H9 (cell line): ENCODE measurements around the gene MTMR6. TPM values are rescaled to one million over a fixed set of nuclear protein-coding genes. Genes with fewer than 3 reads are reported as not detected.

Experiments used
- DNase-seq: peaks from one replicate; pipeline ENCODE4 v3.0.0-alpha.2; 2017
- H2AFZ ChIP-seq: one replicate; pipeline ENCODE4 v1.6.1; 2013; ENCODE audit warnings: mild to moderate bottlenecking, low read length, control low read depth, moderate library complexity
- H2AK5ac ChIP-seq: 2 replicates; pipeline ENCODE4 v1.6.1; 2013; ENCODE audit warnings: low read length, control low read depth, mixed read lengths; ENCODE audit not compliant: insufficient read length
- H2BK120ac ChIP-seq: one replicate; pipeline ENCODE4 v1.6.1; 2013; ENCODE audit warnings: low read depth, mild to moderate bottlenecking, low read length, control low read depth, inconsistent platforms; ENCODE audit not compliant: poor library complexity, severe bottlenecking
- H2BK12ac ChIP-seq: 2 replicates; pipeline ENCODE4 v1.6.1; 2013; ENCODE audit warnings: low read length, control low read depth, mixed read lengths, low read depth; ENCODE audit not compliant: insufficient read length
- H2BK15ac ChIP-seq: 2 replicates; pipeline ENCODE4 v1.6.1; 2013; ENCODE audit warnings: low read depth, low read length, control low read depth
- H2BK20ac ChIP-seq: one replicate; pipeline ENCODE4 v1.6.1; 2013; ENCODE audit warnings: low read depth, mild to moderate bottlenecking, low read length, control low read depth, inconsistent platforms; ENCODE audit not compliant: poor library complexity, severe bottlenecking
- H2BK5ac ChIP-seq: 2 replicates; pipeline ENCODE4 v1.6.1; 2013; ENCODE audit warnings: low read length, control low read depth, mixed read lengths; ENCODE audit not compliant: insufficient read length
- H3K14ac ChIP-seq: 2 replicates; pipeline ENCODE4 v1.6.1; 2013; ENCODE audit warnings: low read length, control low read depth; ENCODE audit not compliant: insufficient read depth
- H3K18ac ChIP-seq: 2 replicates; pipeline ENCODE4 v1.6.1; 2013; ENCODE audit warnings: low read depth, mild to moderate bottlenecking, mixed read lengths, low read length, control low read depth; ENCODE audit not compliant: insufficient read length
- H3K23ac ChIP-seq: 2 replicates; pipeline ENCODE4 v1.6.1; 2013; ENCODE audit warnings: low read length, control low read depth, mixed read lengths, low read depth; ENCODE audit not compliant: insufficient read length
- H3K23me2 ChIP-seq: 2 replicates; pipeline ENCODE4 v1.6.1; 2013; ENCODE audit warnings: low read depth, mild to moderate bottlenecking, mixed read lengths, low read length, control low read depth; ENCODE audit not compliant: insufficient read length, poor library complexity, severe bottlenecking
- H3K27ac ChIP-seq: 2 replicates; pipeline ENCODE4 v1.5.1; 2013; ENCODE audit warnings: low read length, control low read depth, mixed read lengths, low read depth; ENCODE audit not compliant: insufficient read length
- H3K27me3 ChIP-seq: 2 replicates; pipeline ENCODE4 v1.6.1; 2013; ENCODE audit warnings: low read length, control low read depth, inconsistent platforms; ENCODE audit not compliant: insufficient read depth
- H3K4ac ChIP-seq: 2 replicates; pipeline ENCODE4 v1.6.1; 2013; ENCODE audit warnings: low read depth, mild to moderate bottlenecking, control low read depth, inconsistent platforms, low read length, moderate library complexity
- H3K4me1 ChIP-seq: 2 replicates; pipeline ENCODE4 v1.6.1; 2013; ENCODE audit warnings: low read length, control low read depth, inconsistent platforms; ENCODE audit not compliant: insufficient read depth
- H3K4me2 ChIP-seq: 2 replicates; pipeline ENCODE4 v1.6.1; 2013; ENCODE audit warnings: low read length, control low read depth, mixed read lengths; ENCODE audit not compliant: insufficient read length, insufficient read depth
- H3K56ac ChIP-seq: 2 replicates; pipeline ENCODE4 v1.6.1; 2013; ENCODE audit warnings: low read depth, mild to moderate bottlenecking, mixed read lengths, low read length, control low read depth; ENCODE audit not compliant: insufficient read length
- H3K79me1 ChIP-seq: 2 replicates; pipeline ENCODE4 v1.6.1; 2013; ENCODE audit warnings: low read depth, mild to moderate bottlenecking, moderate library complexity, low read length, control low read depth, inconsistent platforms; ENCODE audit not compliant: insufficient read depth, poor library complexity, severe bottlenecking
- H3K79me2 ChIP-seq: 2 replicates; pipeline ENCODE4 v1.6.1; 2013; ENCODE audit warnings: low read length, control low read depth, inconsistent platforms; ENCODE audit not compliant: insufficient read depth
- H3K9ac ChIP-seq: 2 replicates; pipeline ENCODE4 v1.6.1; 2013; ENCODE audit warnings: low read length, control low read depth, mixed read lengths; ENCODE audit not compliant: insufficient read length; ENCODE audit errors: extremely low read depth
- H3K9me3 ChIP-seq: one replicate; pipeline ENCODE4 v1.6.1; 2013; ENCODE audit warnings: low read depth, low read length, inconsistent platforms; ENCODE audit not compliant: control insufficient read depth
- H3T11ph ChIP-seq: one replicate; pipeline ENCODE4 v1.6.1; 2013; ENCODE audit warnings: mild to moderate bottlenecking, low read length, control low read depth, inconsistent platforms
- H4K20me1 ChIP-seq: one replicate; pipeline ENCODE4 v1.6.1; 2013; ENCODE audit not compliant: control insufficient read depth, insufficient read length, insufficient read depth
- H4K5ac ChIP-seq: 2 replicates; pipeline ENCODE4 v1.6.1; 2013; ENCODE audit warnings: low read depth, mild to moderate bottlenecking, mixed read lengths, low read length, control low read depth; ENCODE audit not compliant: insufficient read length
- H4K8ac ChIP-seq: replicated peaks from 2 replicates; pipeline ENCODE4 v1.6.1; 2013; ENCODE audit warnings: low read length, control low read depth, mixed read lengths, low read depth; ENCODE audit not compliant: insufficient read length
- H4K91ac ChIP-seq: 2 replicates; pipeline ENCODE4 v1.6.1; 2013; ENCODE audit warnings: low read depth, mild to moderate bottlenecking, moderate library complexity, mixed read lengths, low read length, control low read depth; ENCODE audit not compliant: insufficient read length
- H3K27ac Mint-ChIP-seq, 3 experiments: 2 replicates in 2 of 3; 3 replicates in 1 of 3; pipeline ENCODE4 v1.8.0; 2020 to 2021; ENCODE audit warnings: mixed read lengths in 3 of 3, mild to moderate bottlenecking in 1 of 3, moderate library complexity in 1 of 3
- H3K27me3 Mint-ChIP-seq: 2 replicates; pipeline ENCODE4 v1.8.0; 2021; ENCODE audit warnings: low read depth, mild to moderate bottlenecking, moderate library complexity, mixed read lengths
- H3K36me3 Mint-ChIP-seq, 3 experiments: 2 replicates in 2 of 3; 3 replicates in 1 of 3; pipeline ENCODE4 v1.8.0; 2020 to 2021; ENCODE audit warnings: low read depth in 3 of 3, mixed read lengths in 3 of 3; ENCODE audit not compliant: insufficient read depth in 1 of 3
- H3K4me1 Mint-ChIP-seq, 2 experiments: 2 replicates each; pipeline ENCODE4 v1.8.0; 2020; ENCODE audit warnings: mixed read lengths in 2 of 2
- H3K4me3 Mint-ChIP-seq, 2 experiments: 2 replicates in 1 of 2; 3 replicates in 1 of 2; pipeline ENCODE4 v1.8.0; 2020 to 2021; ENCODE audit warnings: mild to moderate bottlenecking in 2 of 2, mixed read lengths in 2 of 2, moderate library complexity in 1 of 2
- H3K9me3 Mint-ChIP-seq, 2 experiments: 2 replicates in 1 of 2; 3 replicates in 1 of 2; pipeline ENCODE4 v1.8.0; 2020; ENCODE audit warnings: mild to moderate bottlenecking in 2 of 2, mixed read lengths in 2 of 2, moderate library complexity in 1 of 2
- WGBS: extraction: QIAGEN DNeasy Blood & Tissue Kit; methylation state at CpG from one replicate; pipeline ENCODE4 v1.1.7; 2013; ENCODE audit warnings: missing lambda C conversion rate, low lambda C conversion rate, mixed read lengths; ENCODE audit not compliant: insufficient read length; ENCODE audit errors: extremely low coverage; 5-methylcytosine and 5-hydroxymethylcytosine counted together
- total RNA-seq: library from RNA; stranded (reverse); gene quantifications from 2 replicates; pipeline ENCODE4 v1.2.1, GENCODE V29; 2021
- TF ChIP-seq, protein P1 (sequence below): fragments of 200-600 bp; sonication (generic); conservative IDR thresholded peaks from 3 replicates; pipeline ENCODE4 v1.8.0; 2021; ENCODE audit warnings: antibody characterized with exemption, mild to moderate bottlenecking

MTMR6 gene
- total RNA-seq, 1 experiment from 2014 or later: 7.0 TPM

DNA sequence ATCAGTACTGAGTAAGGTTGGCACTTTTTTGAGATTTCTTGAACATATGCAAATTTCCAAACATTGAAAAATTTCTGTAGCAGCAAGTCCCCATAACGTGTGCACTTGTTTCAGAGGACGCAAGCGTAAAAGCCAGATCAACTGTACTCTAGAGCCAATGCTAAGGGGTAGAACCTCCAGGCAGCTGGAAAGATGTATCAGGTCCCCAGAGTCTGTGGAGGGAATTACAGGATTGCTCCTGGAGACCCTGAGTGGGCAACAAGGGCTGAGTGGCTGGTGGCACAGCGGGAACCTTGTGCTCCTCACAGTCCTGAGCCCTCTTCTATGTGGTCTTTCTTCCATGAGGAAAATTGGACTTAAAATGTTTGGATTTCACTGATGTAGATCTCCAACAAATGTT, 61.3 kb downstream of the MTMR6 start:
- Histone ChIP-seq H3K18ac (no peak overlapping the region), H3K9me3 (no peaks in the 10 kb centered on the region), H3T11ph (no peak overlapping the region), H3K4me1 (no peaks in the 10 kb centered on the region; the same call in 1 of the 2 replicates), H4K5ac (no peak overlapping the region), H3K14ac (no peak overlapping the region), H3K4me2 (no peak overlapping the region), H2BK15ac (no peak overlapping the region), H3K79me1 (no peaks in the 10 kb centered on the region), H4K20me1 (no peaks in the 10 kb centered on the region), H3K27me3 (no peaks in the 10 kb centered on the region), H3K9ac (no peak overlapping the region), H3K79me2 (no peaks in the 10 kb centered on the region), H3K23me2 (no peaks in the 10 kb centered on the region), H2BK20ac (no peak overlapping the region), H2BK120ac (no peak overlapping the region), H3K23ac (no peak overlapping the region), H2AFZ (no peak overlapping the region), H2BK12ac (no peak overlapping the region), H2BK5ac (no peak overlapping the region), H3K4ac (no peak overlapping the region), H2AK5ac (no peak overlapping the region), H3K56ac (no peak overlapping the region), H4K8ac (no peak overlapping the region), H4K91ac (no peak overlapping the region), H3K27ac (no peak overlapping the region)
- no peaks in the 10 kb centered on the region for H3K9me3 Mint-ChIP-seq
- peaks cover 5% of the 10 kb centered on the region for H3K27me3 Mint-ChIP-seq
- H3K27ac Mint-ChIP-seq: no peak overlapping the region
- H3K4me1 Mint-ChIP-seq: peaks cover 0 to 3% of the 10 kb centered on the region in 2 experiments; a peak in 1 of 4 replicates
- H3K4me3 Mint-ChIP-seq: no peak overlapping the region
- WGBS: no CpG with 5 or more reads among the region's 4 CpGs
- no peak for DNase-seq
- no peaks in the 10 kb centered on the region; a peak in 1 of 7 replicates for H3K36me3 Mint-ChIP-seq
- TF ChIP-seq, protein P1, sequence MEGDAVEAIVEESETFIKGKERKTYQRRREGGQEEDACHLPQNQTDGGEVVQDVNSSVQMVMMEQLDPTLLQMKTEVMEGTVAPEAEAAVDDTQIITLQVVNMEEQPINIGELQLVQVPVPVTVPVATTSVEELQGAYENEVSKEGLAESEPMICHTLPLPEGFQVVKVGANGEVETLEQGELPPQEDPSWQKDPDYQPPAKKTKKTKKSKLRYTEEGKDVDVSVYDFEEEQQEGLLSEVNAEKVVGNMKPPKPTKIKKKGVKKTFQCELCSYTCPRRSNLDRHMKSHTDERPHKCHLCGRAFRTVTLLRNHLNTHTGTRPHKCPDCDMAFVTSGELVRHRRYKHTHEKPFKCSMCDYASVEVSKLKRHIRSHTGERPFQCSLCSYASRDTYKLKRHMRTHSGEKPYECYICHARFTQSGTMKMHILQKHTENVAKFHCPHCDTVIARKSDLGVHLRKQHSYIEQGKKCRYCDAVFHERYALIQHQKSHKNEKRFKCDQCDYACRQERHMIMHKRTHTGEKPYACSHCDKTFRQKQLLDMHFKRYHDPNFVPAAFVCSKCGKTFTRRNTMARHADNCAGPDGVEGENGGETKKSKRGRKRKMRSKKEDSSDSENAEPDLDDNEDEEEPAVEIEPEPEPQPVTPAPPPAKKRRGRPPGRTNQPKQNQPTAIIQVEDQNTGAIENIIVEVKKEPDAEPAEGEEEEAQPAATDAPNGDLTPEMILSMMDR: peak; percentile 32; the same call in 2 of the 3 replicates
